GM12878 (cell line): Measurements from ENCODE around the gene DCPS. TPM values are rescaled to one million over a fixed set of nuclear protein-coding genes. Genes with fewer than 3 reads are reported as not detected.

Experiments used
- ATAC-seq: fragments of 200-7000 bp; cut with Tn5 transposase; 3 replicates; pipeline ENCODE4 v1.9.1; 2020; ENCODE audit warnings: mild to moderate bottlenecking, moderate library complexity
- BruUV-seq: library from RNA; stranded (reverse); fragments of 400-500 nt; replicated peaks from 2 replicates; lab custom pipeline; 2021; lab: Mats Ljungman, UMichigan
- CTCF ChIA-PET: fragments of 300-600 bp; sonication (Branson Sonifier 250); formaldehyde crosslinking; extraction: SDS; loops from one replicate; lab custom pipeline; 2021; ENCODE audit warnings: inconsistent platforms; lab: Yijun Ruan, JAX
- POLR2A ChIA-PET: fragments of 350-600 bp; formaldehyde crosslinking; extraction: SDS; loops from one replicate; lab custom pipeline; 2021; ENCODE audit warnings: inconsistent platforms; lab: Charles Lee
- RAD21 ChIA-PET: fragments of 300-600 bp; sonication (Branson Sonifier 250); formaldehyde crosslinking; loops from one replicate; lab custom pipeline; 2023; ENCODE audit warnings: antibody characterized with exemption; ENCODE audit not compliant: unreplicated experiment; lab: Charles Lee
- SMC1A ChIA-PET: fragments of 300-600 bp; sonication (Branson Sonifier 250); formaldehyde crosslinking; loops from one replicate; lab custom pipeline; 2023; ENCODE audit not compliant: unreplicated experiment, uncharacterized antibody; lab: Charles Lee
- DNase-seq: peaks from one replicate; pipeline ENCODE4 v3.0.0-alpha.2; 2011; ENCODE audit warnings: low read depth, low spot score
- FAIRE-seq: peaks from 3 replicates; lab custom pipeline; 2011; peaks lifted over from hg19 to GRCh38; lab: Jason Lieb, UNC
- H2AFZ ChIP-seq: 2 replicates; pipeline ENCODE4 v1.6.0; 2011; ENCODE audit warnings: low read depth, low read length, control low read depth; ENCODE audit not compliant: control insufficient read depth
- H3K27ac ChIP-seq: 2 replicates; pipeline ENCODE4 v1.5.1; 2011; ENCODE audit warnings: control low read depth; ENCODE audit not compliant: control insufficient read depth, insufficient read depth
- H3K27me3 ChIP-seq, 2 experiments: replicated peaks in 1 of 2; 2 replicates each; pipeline versions ENCODE4 v1.6.0 to v1.6.1; 2011; ENCODE audit warnings: low read length in 1 of 2; ENCODE audit not compliant: control insufficient read depth in 2 of 2, insufficient read depth in 2 of 2
- H3K36me3 ChIP-seq, 2 experiments: 2 replicates each; pipeline ENCODE4 v1.5.1; 2011; ENCODE audit warnings: low read length in 1 of 2; ENCODE audit not compliant: control insufficient read depth in 2 of 2, insufficient read depth in 2 of 2
- H3K4me1 ChIP-seq: 2 replicates; pipeline ENCODE4 v1.6.1; 2011; ENCODE audit warnings: mild to moderate bottlenecking, low read length, moderate library complexity, mixed read lengths; ENCODE audit not compliant: control insufficient read depth, insufficient read depth
- H3K4me2 ChIP-seq: 2 replicates; pipeline ENCODE4 v1.6.0; 2011; ENCODE audit warnings: control low read depth; ENCODE audit not compliant: control insufficient read depth, insufficient read depth
- H3K4me3 ChIP-seq: fragments of 200-600 bp; sonication (generic); 2 replicates; pipeline ENCODE4 v1.5.1; 2016
- H3K79me2 ChIP-seq: 2 replicates; pipeline ENCODE4 v1.6.0; 2011; ENCODE audit warnings: low read length; ENCODE audit not compliant: control insufficient read depth, insufficient read depth
- H3K9ac ChIP-seq: 2 replicates; pipeline ENCODE4 v1.8.0; 2011; ENCODE audit warnings: low read length, control low read depth, mixed read lengths; ENCODE audit not compliant: control insufficient read depth, insufficient read depth
- H3K9me3 ChIP-seq: replicated peaks from 3 replicates; pipeline ENCODE4 v1.5.1; 2011; ENCODE audit warnings: mild to moderate bottlenecking, low read length; ENCODE audit not compliant: control insufficient read depth, insufficient read depth
- H4K20me1 ChIP-seq: 2 replicates; pipeline ENCODE4 v1.6.0; 2011; ENCODE audit not compliant: control insufficient read depth, insufficient read depth
- LARP7 ChIP-seq: fragments of 450-650 bp; IDR thresholded peaks from 2 replicates; pipeline ENCODE4 v1.6.1; 2017; ENCODE audit warnings: mild to moderate bottlenecking
- PAX5 ChIP-seq: IDR thresholded peaks from 2 replicates; pipeline ENCODE4 v1.6.1; 2011; ENCODE audit warnings: low read depth, low read length, borderline replicate concordance
- SRF ChIP-seq, 2 experiments: IDR thresholded peaks; 2 replicates each; pipeline ENCODE4 v1.6.1; 2011; ENCODE audit warnings: low read depth in 2 of 2, low read length in 2 of 2, mild to moderate bottlenecking in 1 of 2, moderate library complexity in 1 of 2
- STAT1 ChIP-seq: fragments of 450-650 bp; conservative IDR thresholded peaks from 2 replicates; pipeline ENCODE4 v1.6.1; 2014; ENCODE audit warnings: antibody characterized with exemption, mild to moderate bottlenecking
- TARDBP ChIP-seq: IDR thresholded peaks from 2 replicates; pipeline ENCODE4 v1.6.1; 2016; ENCODE audit warnings: borderline replicate concordance
- WGBS: methylation state at CpG from one replicate; pipeline ENCODE4 v1.1.6; 2016; ENCODE audit warnings: low lambda C conversion rate; ENCODE audit not compliant: insufficient replicate concordance, insufficient coverage; ENCODE audit errors: missing lambda C conversion rate; 5-methylcytosine and 5-hydroxymethylcytosine counted together
- in situ Hi-C: fragments of 300-500 bp; cut with MboI; formaldehyde crosslinking; loops from 9 replicates; pipeline ENCODE4 v1.14.3; 2018; ENCODE audit warnings: mixed read lengths
- intact Hi-C: fragments of 100-400 bp; cut with micrococcal nuclease; formaldehyde crosslinking; loops from one replicate; pipeline ENCODE4 v1.14.2; 2022; ENCODE audit not compliant: unreplicated experiment
- polyA plus RNA-seq, 11 experiments: library from polyadenylated mRNA; depleted of rRNA in 4 of 11; unstranded in 6 of 11; stranded (reverse) in 5 of 11; fragments of >200 nt; fragmentation: Nextera tagmentation in 4 of 11; fragmentation: Illumina TruSeq in 1 of 11; extraction: Ambion mirVana in 4 of 11; extraction: Trizol in 1 of 11; gene quantifications; 1 replicate in 1 of 11; 2 replicates in 10 of 11; pipeline versions ENCODE4 v1.2.1 to v1.2.3, GENCODE V29; 2011 to 2016; ENCODE audit warnings: inconsistent platforms in 2 of 11, missing spikeins in 2 of 11, low read depth in 1 of 11
- total RNA-seq, 4 experiments: library from RNA; depleted of rRNA in 3 of 4; stranded (reverse); fragments of >200 nt in 3 of 4; fragmentation: Illumina TruSeq in 1 of 4; extraction: Trizol in 1 of 4; gene quantifications; 2 replicates each; pipeline versions ENCODE4 v1.2.1 to v1.2.3, GENCODE V29; 2013 to 2021
- TF ChIP-seq, protein P1 (sequence below): fragments of 450-650 bp; IDR thresholded peaks from 2 replicates; pipeline ENCODE4 v1.6.1; 2017; ENCODE audit warnings: mild to moderate bottlenecking, moderate library complexity

The DCPS gene
- total and polyA plus RNA-seq, 10 of the 15 experiments (the other 5 are each of a cell fraction or from before 2014, with no cell fraction given) = 23.5 to 101 (median 67.4) TPM

DNA sequence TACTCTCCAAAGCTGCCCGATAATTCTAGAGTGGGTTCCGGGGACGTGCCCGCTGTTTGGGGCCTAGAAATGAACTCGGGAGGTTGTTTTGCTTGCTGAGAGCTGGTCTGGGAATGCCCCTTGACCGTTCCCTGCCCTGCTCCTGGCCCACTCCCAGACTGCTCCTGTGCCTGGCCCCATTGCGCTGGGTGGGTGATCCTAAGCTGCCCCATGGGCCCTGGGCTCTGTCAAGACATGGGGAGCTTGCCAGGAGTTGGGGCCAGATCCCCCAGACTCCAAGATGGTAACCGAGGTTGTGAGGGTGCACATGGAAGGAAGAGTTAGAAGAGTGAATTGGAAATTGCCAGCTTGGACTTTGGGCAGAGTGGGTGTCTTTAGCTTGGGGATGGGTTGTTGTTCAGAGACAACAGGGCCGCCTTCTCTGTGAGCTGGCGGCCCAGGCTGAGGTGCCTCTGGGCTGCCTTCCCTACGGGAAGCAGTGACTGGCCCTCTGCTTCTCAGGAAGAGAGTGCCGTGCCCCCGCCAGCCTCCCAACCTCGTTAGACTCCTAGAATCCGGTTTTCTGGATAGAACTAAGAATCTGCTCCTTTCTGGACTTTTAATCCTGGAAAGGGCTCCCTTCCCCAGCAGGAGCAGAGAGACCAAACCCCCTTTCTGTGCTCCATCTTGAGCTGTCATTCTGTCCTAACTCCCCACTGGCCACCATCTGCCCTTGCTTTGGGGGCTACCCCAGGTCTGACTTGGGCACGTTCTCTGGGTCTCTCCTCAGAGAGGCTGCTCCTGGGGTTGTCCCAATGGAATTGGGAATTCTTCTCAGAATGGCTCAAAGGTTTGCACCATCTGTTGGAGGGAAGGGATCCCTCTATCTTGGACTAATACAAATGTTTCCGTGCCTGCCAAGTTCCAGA lies 53.4 kb downstream of the DCPS start:
- H3K9me3 ChIP-seq = no peaks in the 10 kb centered on the region
- TF ChIP-seq LARP7 = no peak
- TF ChIP-seq STAT1 = no peak
- TF ChIP-seq SRF (IDR thresholded peaks at IDR 0.05; ENCODE audit: low read depth in 2 of 2, low read length in 2 of 2) = no peak
- no peak for TF ChIP-seq PAX5
- no peak for TF ChIP-seq TARDBP
- TF ChIP-seq, protein P1, sequence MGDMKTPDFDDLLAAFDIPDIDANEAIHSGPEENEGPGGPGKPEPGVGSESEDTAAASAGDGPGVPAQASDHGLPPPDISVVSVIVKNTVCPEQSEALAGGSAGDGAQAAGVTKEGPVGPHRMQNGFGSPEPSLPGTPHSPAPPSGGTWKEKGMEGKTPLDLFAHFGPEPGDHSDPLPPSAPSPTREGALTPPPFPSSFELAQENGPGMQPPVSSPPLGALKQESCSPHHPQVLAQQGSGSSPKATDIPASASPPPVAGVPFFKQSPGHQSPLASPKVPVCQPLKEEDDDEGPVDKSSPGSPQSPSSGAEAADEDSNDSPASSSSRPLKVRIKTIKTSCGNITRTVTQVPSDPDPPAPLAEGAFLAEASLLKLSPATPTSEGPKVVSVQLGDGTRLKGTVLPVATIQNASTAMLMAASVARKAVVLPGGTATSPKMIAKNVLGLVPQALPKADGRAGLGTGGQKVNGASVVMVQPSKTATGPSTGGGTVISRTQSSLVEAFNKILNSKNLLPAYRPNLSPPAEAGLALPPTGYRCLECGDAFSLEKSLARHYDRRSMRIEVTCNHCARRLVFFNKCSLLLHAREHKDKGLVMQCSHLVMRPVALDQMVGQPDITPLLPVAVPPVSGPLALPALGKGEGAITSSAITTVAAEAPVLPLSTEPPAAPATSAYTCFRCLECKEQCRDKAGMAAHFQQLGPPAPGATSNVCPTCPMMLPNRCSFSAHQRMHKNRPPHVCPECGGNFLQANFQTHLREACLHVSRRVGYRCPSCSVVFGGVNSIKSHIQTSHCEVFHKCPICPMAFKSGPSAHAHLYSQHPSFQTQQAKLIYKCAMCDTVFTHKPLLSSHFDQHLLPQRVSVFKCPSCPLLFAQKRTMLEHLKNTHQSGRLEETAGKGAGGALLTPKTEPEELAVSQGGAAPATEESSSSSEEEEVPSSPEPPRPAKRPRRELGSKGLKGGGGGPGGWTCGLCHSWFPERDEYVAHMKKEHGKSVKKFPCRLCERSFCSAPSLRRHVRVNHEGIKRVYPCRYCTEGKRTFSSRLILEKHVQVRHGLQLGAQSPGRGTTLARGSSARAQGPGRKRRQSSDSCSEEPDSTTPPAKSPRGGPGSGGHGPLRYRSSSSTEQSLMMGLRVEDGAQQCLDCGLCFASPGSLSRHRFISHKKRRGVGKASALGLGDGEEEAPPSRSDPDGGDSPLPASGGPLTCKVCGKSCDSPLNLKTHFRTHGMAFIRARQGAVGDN = no peak
- TF ChIP-seq, all 136 proteins: peak for 0
- in situ Hi-C loops = no loop called here
- Histone ChIP-seq H3K4me2 (no peak overlapping the region), H4K20me1 (no peaks in the 10 kb centered on the region), H3K4me3 (no peak overlapping the region), H3K9ac (no peak overlapping the region), H3K4me1 (peaks cover 19% of the 10 kb centered on the region), H3K27me3 (no peaks in the 10 kb centered on the region), H3K79me2 (peaks cover 16% of the 10 kb centered on the region), H3K36me3 (no peaks in the 10 kb centered on the region), H3K27ac (no peak overlapping the region), H2AFZ (no peak overlapping the region)
- no TSS peak for BruUV-seq
- intact Hi-C loops = loop anchor here (5.0 kb wide), 1 partner anchor 60 kb away; no protein-coding TSS in a partner anchor
- DNase-seq (no peak), ATAC-seq (no peak), FAIRE-seq (no peak)
- ChIA-PET POLR2A (interaction anchor here (1.3 kb wide), 1 partner anchor 9 kb away, joined by 4 read pairs; no protein-coding TSS in a partner anchor), SMC1A (interaction anchor here (1.5 kb wide), 1 partner anchor 123 kb away, joined by 3 read pairs; no protein-coding TSS in a partner anchor), CTCF (interaction anchor here (0.6 to 5.2 kb wide), 3 partner anchors 37 to 46 kb away, joined by 3 to 22 read pairs (median 3); no protein-coding TSS in a partner anchor), RAD21 (interaction anchor here (2.4 kb wide), 1 partner anchor 46 kb away, joined by 8 read pairs; no protein-coding TSS in a partner anchor)
- 77% methylated on average over 17 of the region's 17 CpGs for WGBS
